HL-60 (cell line): ENCODE results near the gene CD79B.
A peak's percentile ranks its signal among the peaks of the same experiment; 100 is the strongest.

ENCODE experiments used
- DNase-seq, 2 experiments: peaks; one replicate each; pipeline ENCODE4 v3.0.0-alpha.2; 2010 to 2020; ENCODE audit warnings: low read depth in 1 of 2, low spot score in 1 of 2
- H3K27ac ChIP-seq: fragments of 250-450 bp; sonication (Bioruptor Pico); replicated peaks from 2 replicates; pipeline ENCODE4 v1.5.1; 2020; ENCODE audit warnings: mild to moderate bottlenecking, moderate library complexity
- H3K27me3 ChIP-seq: fragments of 250-450 bp; sonication (Bioruptor Pico); 2 replicates; pipeline ENCODE4 v1.5.1; 2021; ENCODE audit warnings: mild to moderate bottlenecking, moderate library complexity; ENCODE audit not compliant: insufficient read depth, poor library complexity, severe bottlenecking
- H3K4me3 ChIP-seq: replicated peaks from 2 replicates; pipeline ENCODE4 v1.5.1; 2011; ENCODE audit warnings: mild to moderate bottlenecking, control low read depth, low read length; ENCODE audit not compliant: insufficient read depth
- CTCF ChIP-seq: IDR thresholded peaks from one replicate; pipeline ENCODE4 v1.5.1; 2011; ENCODE audit warnings: low read length, control low read depth, inconsistent platforms; ENCODE audit not compliant: insufficient read depth
- GABPA ChIP-seq: IDR thresholded peaks from 2 replicates; pipeline ENCODE4 v1.6.1; 2012; ENCODE audit warnings: low read depth
- POLR2AphosphoS5 ChIP-seq: IDR thresholded peaks from 2 replicates; pipeline ENCODE4 v1.6.1; 2012; ENCODE audit warnings: low read depth
- REST ChIP-seq: IDR thresholded peaks from 2 replicates; pipeline ENCODE4 v1.6.1; 2012; ENCODE audit warnings: low read depth; ENCODE audit not compliant: insufficient replicate concordance
- SPI1 ChIP-seq: IDR thresholded peaks from 2 replicates; pipeline ENCODE4 v1.6.1; 2012; ENCODE audit warnings: low read depth, mild to moderate bottlenecking, borderline replicate concordance

The CD79B gene

DNA sequence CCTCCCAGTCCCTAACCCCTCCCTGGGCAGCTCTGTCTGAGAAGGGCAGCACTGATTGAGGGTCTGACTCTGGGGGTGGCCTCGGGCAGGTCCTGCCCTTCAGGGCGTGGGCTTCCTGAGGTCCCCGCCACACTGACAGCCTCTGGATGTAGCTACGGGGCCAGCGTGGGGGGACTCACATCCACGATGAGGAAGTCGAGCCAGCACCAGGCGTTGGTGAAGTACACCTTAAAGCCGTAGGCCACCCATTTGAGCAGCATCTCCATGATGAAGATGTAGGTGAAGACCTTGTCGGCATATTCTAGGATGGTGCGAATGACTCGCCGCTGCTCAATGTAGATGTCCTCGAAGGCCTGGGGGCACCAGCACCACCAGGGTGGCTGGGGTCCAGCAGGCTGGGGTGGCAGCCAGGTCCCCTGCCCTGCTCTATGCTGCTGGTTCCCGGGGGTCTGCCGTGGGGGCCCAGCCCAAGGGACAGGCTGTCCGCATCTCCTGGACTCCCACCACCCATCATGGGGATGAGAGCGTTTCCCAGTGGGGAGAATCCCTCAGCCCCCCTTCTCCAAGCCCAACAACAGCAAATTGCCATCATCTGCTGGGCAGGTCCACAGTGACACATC, 15.7 kb upstream of the CD79B start:
- no peak overlapping the region for H3K4me3 ChIP-seq
- DNase-seq: no peak
- no peaks in the 10 kb centered on the region for H3K27me3 ChIP-seq
- TF ChIP-seq SPI1 (no peak), CTCF (no peak), REST (no peak), POLR2AphosphoS5 (no peak), GABPA (no peak)
- H3K27ac ChIP-seq: no peak overlapping the region

DNA sequence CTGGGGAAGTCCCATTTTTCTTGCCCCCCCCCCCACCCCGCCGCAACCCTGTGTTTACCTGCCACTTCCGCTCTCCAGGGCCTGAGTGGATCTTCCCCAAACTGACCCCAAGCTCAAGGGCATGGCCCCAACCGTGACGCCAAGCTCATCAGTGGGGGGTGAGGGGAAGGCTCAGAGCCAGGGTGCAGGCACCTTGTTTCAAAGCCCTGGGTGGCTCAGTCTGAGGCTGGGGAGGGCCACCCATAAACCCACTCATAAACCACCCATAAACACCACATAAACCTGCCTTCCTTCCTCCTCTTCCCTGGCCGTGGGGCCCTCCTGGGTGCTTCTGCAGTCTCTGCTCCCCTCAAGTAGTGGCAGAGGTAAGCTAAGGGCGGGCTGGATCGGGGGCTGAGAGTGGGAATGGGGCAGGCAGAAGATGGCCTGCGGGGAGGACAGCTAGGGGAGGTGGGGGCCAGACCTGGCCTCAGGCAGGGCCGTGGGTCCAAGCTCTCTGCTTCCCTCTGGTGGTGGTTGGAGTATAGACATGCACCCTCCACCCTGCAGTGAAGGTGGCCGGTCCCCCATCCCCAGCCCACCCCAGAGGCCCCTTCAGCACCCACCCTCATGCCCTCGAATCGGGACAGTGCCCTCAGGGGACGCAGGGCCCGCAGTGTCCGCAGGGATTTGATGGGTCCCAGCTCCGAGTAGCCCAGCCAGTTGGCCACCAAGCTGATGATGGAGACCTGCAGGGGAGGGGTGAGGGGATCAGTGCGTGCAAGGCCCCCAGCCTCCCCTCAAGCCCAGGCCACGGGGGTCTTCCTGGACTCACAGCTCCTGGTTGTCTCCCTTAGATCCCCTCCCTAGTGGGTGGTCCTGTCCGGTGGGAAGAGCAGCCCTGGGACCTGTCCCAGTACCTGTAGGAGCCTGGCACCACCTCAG, 14.6 kb upstream of the CD79B start:
- Histone ChIP-seq H3K27me3 (no peaks in the 10 kb centered on the region), H3K27ac (peak overlapping the region; percentile 65), H3K4me3 (no peak overlapping the region)
- peak; percentile 45 to 72 for DNase-seq
- TF ChIP-seq REST (no peak), POLR2AphosphoS5 (no peak), GABPA (no peak), CTCF (peak; percentile 74), SPI1 (peak; percentile 72; the same call in 1 of the 2 replicates)

- Histone ChIP-seq H3K4me3 (no peak overlapping the region), H3K27me3 (no peaks in the 10 kb centered on the region), H3K27ac (peak overlapping the region; percentile 65)
- TF ChIP-seq GABPA: no peak
- TF ChIP-seq CTCF: no peak
- DNase-seq: no peak
Observed at GRCh38 chr17:63945784-63946439, 13.8 kb upstream of the CD79B start.
